ENCODE results near the gene GALNT17.

GALNT17 gene

GRCh38 chr7:71424166-71425035 is 292.5 kb downstream of the GALNT17 start:
- TF ChIP-seq MAX (IDR thresholded peaks at IDR 0.05) (no peak), EGR1 (IDR thresholded peaks at IDR 0.05) (no peak), NFIC (IDR thresholded peaks at IDR 0.05) (no peak), USF1 (IDR thresholded peaks at IDR 0.05) (no peak), TCF12 (IDR thresholded peaks at IDR 0.05; ENCODE audit: low read depth) (no peak), ZBTB7A (IDR thresholded peaks at IDR 0.05; ENCODE audit: low read depth) (no peak), CREB1 (IDR thresholded peaks at IDR 0.05; ENCODE audit: low read depth) (no peak), RAD21 (IDR thresholded peaks at IDR 0.05; ENCODE audit: low read depth) (no peak), REST (IDR thresholded peaks at IDR 0.05; ENCODE audit: low read depth) (no peak), EP300 (IDR thresholded peaks at IDR 0.05; ENCODE audit: borderline replicate concordance) (no peak), TAF1 (IDR thresholded peaks at IDR 0.05; ENCODE audit: low read depth) (no peak), FOXM1 (IDR thresholded peaks at IDR 0.05; ENCODE audit: borderline replicate concordance, low read depth) (no peak), CEBPB (IDR thresholded peaks at IDR 0.05) (no peak), TEAD4 (IDR thresholded peaks at IDR 0.05) (no peak), YY1 (IDR thresholded peaks at IDR 0.05; ENCODE audit: low read depth) (no peak)

- TF ChIP-seq TAF1 (IDR thresholded peaks at IDR 0.05; ENCODE audit: low read depth) (no peak), REST (IDR thresholded peaks at IDR 0.05; ENCODE audit: low read depth) (no peak), YY1 (IDR thresholded peaks at IDR 0.05; ENCODE audit: low read depth) (no peak), TEAD4 (IDR thresholded peaks at IDR 0.05) (no peak), USF1 (IDR thresholded peaks at IDR 0.05) (no peak), NFIC (IDR thresholded peaks at IDR 0.05) (no peak), ZBTB7A (IDR thresholded peaks at IDR 0.05; ENCODE audit: low read depth) (no peak), CEBPB (IDR thresholded peaks at IDR 0.05) (no peak), MAX (IDR thresholded peaks at IDR 0.05) (no peak), TCF12 (IDR thresholded peaks at IDR 0.05; ENCODE audit: low read depth) (no peak), EP300 (IDR thresholded peaks at IDR 0.05; ENCODE audit: borderline replicate concordance) (no peak), FOXM1 (IDR thresholded peaks at IDR 0.05; ENCODE audit: borderline replicate concordance, low read depth) (no peak), CREB1 (IDR thresholded peaks at IDR 0.05; ENCODE audit: low read depth) (no peak), EGR1 (IDR thresholded peaks at IDR 0.05) (no peak), RAD21 (IDR thresholded peaks at IDR 0.05; ENCODE audit: low read depth) (no peak)
Measured at GRCh38 chr7:71429083-71429482, 297.1 kb downstream of the GALNT17 start.

GRCh38 chr7:71430246-71430645 is 298.3 kb downstream of the GALNT17 start:
- TF ChIP-seq RAD21 (IDR thresholded peaks at IDR 0.05; ENCODE audit: low read depth) = no peak
- no peak for TF ChIP-seq USF1 (IDR thresholded peaks at IDR 0.05)
- no peak for TF ChIP-seq REST (IDR thresholded peaks at IDR 0.05; ENCODE audit: low read depth)
- TF ChIP-seq EP300 (IDR thresholded peaks at IDR 0.05; ENCODE audit: borderline replicate concordance) = no peak
- no peak for TF ChIP-seq EGR1 (IDR thresholded peaks at IDR 0.05)
- TF ChIP-seq CREB1 (IDR thresholded peaks at IDR 0.05; ENCODE audit: low read depth) = no peak
- no peak for TF ChIP-seq CEBPB (IDR thresholded peaks at IDR 0.05)
- TF ChIP-seq NFIC (IDR thresholded peaks at IDR 0.05) = no peak
- no peak for TF ChIP-seq YY1 (IDR thresholded peaks at IDR 0.05; ENCODE audit: low read depth)
- no peak for TF ChIP-seq TCF12 (IDR thresholded peaks at IDR 0.05; ENCODE audit: low read depth)
- TF ChIP-seq TEAD4 (IDR thresholded peaks at IDR 0.05) = no peak
